NCI-H2171 treated with DMSO at 0.1 percent for 48 hours (cell line): ENCODE data around the gene SEMA6A.

Experiments used
- DNase-seq: peaks from one replicate; lab custom pipeline; 2025; lab: John Stamatoyannopoulos, UW

SEMA6A gene

DNA sequence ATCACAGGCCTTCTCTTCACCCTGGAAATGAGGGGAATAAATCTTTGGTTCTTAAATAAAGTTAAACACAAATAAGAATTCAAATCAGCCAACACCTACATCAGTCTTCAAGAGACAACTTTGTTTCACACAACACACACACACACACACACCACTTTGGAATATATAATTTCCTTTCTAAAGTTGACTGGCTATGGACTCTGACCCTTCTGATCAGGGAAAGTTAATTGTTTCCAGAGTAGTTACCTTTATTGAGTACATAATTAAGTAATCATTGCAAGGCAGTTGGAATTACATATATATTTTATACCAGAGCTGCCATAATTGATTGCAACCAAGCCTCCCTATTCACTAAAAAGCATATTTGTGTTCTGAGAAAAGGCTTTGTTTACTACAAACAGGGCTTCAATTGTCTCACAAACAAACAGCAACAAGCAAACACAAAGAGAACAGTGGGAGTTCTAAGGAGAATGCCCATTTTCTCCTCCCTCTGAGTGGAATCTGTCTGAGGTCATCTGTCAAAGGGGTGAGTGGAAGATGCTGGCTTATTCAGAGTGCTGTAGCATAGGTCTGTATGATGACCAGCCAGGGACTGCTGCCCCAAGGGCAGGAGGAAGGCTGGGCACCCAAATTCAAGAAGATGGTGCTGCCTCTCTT, 136.6 kb downstream of the SEMA6A start:
- no peak for DNase-seq

DNA sequence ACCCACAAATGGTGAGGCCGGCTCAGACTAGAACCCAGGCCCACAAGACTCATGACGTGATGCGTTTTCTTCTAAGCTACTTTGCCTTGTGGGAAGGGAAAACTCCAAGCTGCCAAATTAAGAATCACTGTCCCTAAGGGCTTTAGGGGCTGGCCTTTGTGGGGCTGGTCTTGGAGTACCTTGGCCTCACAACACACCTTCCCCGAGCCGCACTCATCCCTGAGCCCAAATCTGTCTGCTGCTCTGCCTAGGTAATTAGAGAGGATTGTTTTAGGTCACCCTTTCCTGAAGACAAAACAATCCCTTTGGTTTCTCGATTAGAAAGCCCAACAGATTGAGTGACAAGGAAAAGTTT, 137.3 kb downstream of the SEMA6A start:
- no peak for DNase-seq

DNA sequence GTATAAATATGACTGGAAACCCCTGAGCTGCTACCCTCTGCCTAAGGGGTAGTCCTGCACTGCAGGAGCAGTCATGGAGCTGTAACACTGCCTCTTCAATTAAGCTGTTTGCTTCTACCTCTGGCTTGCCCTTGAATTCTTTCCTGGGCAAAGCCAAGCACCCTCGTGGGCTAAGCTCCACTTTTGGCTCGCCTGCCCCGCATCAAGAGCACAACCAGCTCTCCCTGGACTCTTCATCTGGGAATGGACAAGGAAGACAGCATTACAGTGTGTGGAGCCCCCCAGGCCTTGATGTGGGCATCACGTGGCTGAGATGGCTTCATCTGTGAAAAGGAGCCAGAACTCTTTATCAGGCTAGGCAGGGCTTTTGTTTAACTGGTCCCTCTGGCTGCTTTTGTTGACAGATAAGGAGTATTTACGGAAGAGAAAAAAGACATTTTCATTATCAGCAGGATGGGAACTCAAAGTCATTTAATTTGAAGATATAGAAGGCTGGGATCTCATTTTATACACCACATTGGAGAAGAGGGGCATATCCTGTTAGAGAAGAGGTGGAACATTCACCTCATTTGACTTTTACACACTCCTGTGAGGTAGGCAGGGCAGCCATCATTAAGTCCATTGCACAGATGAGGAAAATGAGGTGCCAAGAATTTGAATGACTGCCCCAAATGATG, 137.8 kb downstream of the SEMA6A start:
- no peak for DNase-seq

DNA sequence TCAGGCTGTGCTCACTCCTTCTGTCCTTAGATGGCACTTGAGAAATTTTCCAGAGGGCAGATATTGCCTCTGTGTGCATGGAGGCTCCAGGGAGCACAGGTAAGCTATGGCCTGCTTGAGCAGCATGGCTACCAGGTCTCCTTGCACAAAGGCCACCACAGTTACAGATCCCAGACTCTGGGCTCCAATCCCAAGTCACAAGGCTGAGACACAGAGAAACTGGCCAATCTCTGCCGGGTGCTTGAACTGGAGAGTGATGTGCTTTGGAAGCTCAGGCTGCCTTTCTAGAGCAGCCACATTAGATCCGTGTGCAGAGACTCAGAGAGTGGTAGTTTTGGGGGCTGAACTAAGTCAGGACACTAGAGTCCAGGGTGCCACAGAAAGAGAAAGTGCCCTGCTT, 145.7 kb downstream of the SEMA6A start:
- DNase-seq: no peak

DNA sequence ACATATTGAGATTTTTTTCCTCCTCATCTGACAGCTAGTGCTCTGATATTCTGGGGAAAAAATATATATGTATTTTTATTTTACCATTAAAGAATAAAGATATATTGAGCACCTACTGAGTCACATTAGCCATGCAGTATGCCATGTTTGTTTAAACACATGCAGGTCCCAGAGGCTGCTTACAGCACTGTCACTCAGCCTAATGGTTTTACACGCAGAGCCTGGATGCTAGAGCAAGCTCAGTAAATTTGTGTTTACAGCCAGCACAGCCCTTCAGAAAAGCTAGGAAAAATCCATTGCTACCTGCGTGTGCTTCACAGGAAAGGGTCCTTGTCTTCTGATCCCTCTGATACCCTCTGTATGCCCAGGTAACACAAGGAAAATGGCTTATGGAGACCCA, 146.2 kb downstream of the SEMA6A start:
- no peak for DNase-seq

DNA sequence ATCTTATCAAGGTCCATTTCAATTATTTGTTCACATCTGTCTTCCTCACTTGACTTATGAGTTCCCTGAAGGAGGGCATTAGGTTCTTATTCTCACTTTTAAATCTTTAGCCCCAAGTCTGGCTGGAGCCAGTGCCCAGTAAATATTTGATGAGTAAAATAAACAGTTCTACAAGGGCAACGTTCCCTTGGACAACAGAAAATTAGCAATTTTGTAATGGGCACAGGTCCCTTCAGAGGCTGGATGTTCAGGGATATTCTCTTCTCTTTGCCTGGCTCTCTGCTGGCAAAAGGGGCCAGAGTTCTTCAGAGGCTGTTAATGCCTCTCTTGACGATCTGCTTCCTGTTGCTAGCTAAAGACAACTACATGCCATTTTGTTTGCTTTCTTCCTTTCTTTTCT, 149.7 kb downstream of the SEMA6A start:
- no peak for DNase-seq

DNA sequence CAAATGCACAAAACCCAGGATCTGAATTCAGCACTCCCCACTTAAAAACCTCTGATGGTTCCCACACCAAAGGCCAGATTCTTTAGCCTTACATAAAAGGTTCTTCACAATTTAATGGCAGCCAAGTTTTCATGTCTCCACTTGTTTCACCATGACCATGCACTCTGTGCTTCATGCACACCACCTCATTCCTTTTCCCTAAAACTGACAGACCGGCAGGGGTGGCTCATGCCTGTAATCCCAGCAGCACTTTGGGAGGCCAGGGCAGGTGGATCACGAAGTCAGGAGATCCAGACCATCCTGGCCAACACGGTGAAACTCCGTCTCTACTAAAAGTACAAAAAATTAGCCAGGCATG, 150.4 kb downstream of the SEMA6A start:
- no peak for DNase-seq

DNA sequence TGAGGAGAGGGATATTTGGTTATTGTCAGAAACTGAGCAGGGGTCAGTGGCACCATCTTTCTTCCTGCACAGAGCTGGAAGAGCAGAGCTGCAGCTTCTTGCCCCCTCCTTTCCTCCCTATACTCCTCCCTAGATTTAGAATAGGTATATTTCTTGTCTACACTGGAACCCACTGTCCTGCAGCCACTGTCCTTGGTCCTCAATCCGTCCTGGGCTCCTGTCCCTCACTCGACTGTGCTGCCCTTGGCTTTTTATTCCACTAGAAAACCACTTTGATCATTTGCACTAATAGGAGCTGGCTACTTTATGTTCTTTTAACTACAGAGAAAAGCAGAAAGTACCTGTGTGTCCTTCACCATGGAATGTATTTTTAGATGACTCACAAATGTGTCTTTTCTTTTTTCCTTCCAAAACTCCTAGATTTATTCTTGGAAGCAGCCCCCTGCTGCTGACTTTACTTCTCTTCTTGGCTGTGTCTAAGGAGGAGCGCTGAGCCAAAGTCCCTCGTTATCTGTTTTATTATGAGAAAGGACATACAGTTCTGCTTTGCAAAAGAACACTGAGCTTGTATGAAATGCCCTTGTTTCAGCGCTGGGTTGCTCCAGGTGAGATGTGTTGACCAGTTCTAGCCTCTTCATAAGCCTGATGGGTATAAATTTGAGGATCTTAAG, 150.9 kb downstream of the SEMA6A start:
- DNase-seq: no peak

DNA sequence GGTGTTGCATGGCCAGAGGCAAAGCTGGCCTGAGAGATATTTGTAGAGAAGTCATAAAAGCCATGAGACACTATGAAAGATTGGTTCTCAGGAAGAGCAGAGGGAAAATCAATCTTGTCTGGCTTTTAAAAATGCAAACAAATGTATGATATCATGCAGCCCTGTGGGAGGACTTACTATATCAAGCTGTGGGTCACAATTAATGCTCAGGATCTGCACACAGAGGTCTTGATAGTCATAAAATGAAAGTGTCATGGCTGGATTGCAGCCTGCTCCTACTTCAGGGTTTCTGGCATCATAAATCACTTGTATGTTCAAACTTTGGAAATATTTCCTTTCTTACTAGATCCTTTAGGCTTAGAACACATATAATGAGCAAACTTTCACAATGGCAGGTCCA, 151.5 kb downstream of the SEMA6A start:
- no peak for DNase-seq

DNA sequence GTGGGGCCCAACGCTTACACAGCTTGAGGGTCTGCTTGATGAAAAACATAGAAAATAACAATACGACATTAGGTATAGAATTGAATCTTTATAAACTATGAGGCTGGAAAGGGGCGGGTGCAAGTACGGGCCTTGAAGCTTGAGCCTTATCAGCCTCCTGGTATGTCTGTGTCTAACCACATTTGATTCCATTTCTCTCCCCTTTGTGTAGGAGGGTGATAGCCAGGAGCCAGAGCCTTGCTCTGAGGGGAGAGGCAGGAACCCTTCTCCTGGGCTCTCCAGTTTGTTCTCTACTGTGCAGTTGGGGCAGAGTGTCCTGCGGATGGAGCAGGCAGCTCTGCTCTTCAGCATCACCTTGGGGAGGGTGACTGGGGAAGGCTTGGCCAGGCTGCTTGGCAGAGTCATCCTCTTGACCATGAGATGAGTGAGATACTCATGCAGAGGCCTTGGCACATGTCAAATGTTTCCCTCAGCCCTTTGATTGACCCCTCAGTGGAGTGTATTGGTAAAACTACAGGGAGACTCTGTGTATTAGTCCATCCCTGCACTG, 153.5 kb downstream of the SEMA6A start:
- DNase-seq: no peak

DNA sequence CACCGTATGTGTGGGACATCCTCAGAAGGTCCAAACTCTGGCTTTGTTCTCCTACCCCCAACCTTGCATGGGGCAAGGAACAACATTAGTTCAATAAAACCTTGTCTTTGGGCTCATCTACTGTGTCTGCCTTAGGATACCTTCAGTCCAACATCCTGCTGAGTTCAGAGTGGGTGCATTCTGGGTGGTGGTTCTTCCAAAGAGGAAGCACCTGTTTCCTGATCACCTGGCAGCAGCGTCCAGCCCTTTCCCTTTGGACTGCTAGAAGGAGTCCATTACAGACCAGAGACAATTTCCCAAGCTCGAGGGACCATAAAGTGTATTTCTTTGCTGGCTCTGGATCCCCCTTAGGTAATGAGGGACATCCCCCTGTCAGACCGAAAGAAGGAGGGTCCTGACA, 154.1 kb downstream of the SEMA6A start:
- no peak for DNase-seq

DNA sequence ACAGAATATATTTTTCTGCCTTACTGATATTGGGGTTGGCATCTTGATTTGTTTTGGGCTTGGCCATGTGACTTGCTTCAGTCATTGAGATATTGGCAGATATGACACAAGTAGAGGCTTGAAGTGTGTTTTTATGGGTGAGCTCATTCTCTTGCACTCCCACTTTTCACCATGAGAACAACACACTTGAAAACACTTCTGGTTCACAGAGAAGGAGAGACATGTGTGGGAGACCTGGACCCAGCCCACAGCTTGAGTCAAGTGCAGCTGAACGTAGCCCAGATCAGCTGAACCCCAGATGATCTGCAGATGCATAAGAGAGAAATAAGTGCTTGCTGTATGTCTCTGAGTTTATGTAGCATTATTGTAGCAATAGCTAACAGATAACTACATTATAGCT, 155.4 kb downstream of the SEMA6A start:
- DNase-seq: no peak

DNA sequence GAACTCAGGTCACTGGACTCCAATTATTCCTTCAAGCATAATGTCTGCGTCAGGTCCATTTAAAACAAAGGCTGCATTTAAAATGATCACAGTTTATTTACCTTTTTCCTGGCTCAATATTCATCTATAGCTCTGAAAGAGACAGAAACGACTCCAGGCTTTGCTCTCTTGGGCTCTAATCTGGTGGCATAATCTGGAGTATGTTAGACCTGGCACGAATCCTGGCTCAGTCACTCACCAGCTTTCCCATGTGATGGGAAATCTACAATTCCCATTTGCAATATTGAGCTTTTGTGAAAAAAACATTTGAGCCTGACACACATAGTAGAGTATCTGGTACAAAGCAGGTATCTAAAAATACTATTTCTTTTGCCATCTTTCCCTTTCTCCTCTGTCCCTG, 155.8 kb downstream of the SEMA6A start:
- DNase-seq: no peak

DNA sequence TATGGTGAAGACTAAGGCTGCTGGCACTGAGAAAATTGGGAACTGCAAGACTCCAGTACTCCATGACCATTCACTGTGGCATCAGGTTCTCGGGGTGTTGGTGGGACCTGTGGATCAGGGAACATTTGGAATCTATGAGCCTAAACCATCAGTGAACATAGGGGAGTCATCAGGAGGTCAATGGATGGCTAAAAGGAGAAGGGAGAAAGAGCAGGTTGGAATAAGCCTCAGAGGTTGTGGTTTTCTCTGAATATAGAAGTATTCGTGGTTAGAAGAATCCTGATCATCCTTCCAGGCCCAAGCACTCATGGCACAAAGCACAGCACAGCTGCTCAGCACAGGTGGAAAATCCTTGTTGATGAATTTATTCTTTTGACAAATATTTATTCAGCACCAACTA, 156.6 kb downstream of the SEMA6A start:
- no peak for DNase-seq

DNA sequence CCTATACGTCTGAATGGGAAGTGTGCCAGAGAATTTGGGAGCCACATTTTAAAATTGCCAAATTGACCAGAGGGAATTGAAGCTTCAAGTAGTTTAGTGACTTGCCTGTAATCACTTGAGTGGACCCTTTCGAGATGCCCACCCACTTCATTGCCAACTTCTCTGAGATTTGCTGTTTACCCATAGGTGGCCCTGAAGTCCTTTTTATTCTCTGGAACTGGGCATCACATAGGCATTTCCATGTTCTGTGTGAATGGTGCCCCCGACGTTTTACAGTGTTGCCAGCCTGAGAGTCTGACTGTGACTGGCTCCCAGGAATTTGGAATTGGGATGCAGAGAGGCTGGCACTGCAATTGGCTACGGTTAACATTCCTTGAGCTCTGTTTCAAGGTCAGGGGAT, 158.6 kb downstream of the SEMA6A start:
- DNase-seq: no peak

DNA sequence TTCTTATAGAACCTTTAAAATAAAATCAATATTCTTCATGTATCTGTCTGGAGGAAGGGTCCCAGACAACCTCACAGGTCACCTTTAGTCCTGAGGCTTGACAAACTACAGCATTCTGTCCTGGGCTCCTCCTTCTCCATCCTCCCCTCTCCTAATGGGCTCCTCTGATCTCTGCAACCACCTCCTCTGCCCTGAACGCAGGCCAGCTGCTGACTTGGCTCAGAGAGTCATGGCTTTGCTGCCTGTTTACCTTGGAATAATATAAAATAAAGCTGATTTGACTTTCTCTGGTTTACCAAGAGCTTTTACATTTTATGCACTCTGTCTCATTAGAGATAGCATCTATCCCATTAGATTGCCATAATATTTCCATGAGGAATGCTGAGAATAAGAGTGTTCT, 159.4 kb downstream of the SEMA6A start:
- DNase-seq: no peak

DNA sequence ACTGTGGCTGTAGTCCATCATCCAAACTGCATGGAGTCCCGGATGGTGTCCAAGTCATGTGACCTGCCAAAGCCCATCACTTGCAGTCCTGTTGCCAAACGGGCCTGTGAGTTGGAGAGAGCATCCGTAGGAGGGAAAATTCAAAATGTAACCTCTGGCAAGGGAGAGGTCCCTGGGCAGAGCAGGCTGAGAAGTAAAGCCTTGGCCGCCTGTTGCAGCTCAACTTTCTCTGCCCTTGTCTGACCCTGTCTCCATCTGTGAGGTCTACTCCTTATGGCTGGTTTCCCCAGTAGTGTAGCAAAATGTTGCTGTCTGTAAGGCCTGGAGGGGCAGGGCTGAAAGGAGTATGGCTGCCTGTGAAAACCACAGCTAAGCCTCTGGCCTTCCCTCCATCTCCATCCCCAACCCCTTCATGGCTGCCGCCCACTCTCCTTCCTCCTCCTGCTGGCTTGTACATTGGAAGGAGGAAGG, 163.5 kb downstream of the SEMA6A start:
- DNase-seq: no peak

DNA sequence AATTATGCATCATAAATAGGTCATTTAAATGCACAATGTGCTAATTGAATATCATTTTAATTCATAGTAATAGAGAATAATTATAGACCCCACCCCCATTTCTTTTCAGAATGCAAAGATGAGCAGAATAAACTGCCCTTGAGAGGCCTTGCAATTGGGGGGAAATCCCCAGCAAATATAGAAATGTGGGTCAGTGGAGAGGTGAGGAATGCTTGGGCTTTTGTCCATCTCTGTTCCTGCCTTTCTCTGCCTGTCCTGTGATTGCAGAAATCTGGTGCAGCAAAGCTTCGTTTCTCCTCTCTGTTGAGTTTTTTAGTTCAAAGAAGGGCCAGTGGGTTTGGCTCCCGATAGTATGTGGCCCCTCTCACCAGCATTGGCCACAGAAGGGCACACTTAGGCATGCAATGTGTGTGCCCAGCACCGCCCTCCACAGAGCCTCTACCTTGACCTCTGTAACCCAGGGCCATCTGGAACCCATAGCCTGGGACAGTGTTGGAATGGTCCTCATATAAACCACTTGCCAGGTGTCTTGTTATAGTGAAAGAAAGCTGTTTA, 164.2 kb downstream of the SEMA6A start:
- DNase-seq: no peak

DNA sequence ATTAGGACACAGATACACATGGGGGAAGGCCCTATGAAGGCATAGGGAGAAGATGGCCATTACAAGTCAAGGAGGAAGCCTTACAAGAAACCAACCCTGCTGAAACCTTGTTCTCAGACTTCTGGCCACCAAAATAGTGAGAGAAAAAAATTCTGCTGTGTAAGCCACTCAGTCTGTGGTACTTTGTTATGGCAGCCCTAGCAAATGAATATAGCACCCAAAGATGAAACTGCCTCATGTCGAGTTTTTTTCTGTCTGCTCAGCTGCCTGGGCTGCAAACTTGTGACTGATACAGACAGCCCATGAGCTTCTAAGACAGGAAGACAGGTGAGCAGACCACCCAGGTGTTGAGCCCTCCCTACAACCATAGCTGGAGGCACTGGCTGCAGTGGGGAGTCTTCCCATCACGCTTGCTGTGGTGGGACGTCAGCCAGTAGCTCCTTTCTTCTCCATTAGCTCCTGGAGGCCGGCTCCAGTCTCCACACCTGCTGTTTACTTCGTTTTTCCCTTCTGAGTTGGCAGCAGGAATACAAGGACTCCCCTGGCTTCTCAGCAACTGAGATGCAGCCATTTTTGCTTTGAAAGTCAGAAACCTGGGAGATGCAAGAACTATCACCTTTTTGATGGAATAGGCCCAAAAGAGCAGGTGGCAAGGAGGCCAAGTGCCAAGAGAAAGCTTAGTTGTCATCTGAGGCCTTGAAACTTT, 164.9 kb downstream of the SEMA6A start:
- peak; percentile 14 for DNase-seq

DNA sequence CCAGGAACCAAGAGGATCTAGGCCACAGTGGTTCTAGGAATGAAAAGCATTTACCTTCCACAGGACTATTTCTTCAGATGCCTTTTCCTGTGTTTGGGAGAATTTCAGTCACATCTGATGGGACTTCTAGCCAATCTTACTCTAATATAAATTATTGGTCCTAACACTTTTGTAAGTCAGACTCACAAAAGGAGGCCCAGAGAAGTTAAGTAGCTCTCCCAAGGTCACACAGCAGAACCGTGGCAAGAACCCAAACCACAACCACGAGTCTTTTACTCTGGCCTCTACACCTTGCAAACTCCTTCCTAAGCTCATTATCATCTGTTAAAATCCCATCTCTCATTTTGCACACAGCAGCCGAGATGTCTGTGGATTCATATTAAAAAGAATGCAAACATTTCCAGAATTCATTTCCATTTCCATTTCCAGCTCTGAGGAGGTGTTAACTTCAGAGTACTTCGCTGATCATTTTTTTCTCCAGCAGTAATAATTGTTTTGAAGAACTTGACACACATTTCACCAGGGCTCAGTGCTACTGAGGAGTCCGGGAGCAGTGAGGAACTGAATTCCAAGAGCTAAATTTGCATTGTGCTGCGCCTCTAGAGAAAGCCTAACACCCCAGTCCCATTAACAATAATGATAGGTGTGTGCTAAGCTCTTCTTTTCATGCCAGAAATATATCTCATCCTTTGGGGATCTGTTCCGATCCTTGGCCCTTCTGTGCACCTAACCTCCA, 168.1 kb downstream of the SEMA6A start:
- no peak for DNase-seq

DNA sequence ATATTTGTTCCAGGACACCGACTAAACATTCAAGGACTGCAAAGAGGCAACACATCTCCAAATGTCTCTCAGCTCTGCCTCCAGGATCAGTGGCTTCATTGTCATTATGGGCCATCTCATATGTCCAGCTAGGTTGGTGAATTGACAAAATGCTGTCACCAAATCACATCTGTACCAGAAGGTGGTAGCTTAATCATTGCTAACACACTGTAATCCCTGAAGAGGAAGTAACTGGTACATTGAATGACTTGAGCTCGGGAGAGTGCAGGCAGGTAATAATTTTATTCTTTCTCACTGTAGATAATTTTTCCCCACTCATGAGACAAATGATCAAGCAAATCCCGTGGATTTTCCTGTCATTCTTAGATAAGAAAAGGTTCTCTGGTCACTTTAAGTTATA, 169.8 kb downstream of the SEMA6A start:
- DNase-seq: no peak

DNA sequence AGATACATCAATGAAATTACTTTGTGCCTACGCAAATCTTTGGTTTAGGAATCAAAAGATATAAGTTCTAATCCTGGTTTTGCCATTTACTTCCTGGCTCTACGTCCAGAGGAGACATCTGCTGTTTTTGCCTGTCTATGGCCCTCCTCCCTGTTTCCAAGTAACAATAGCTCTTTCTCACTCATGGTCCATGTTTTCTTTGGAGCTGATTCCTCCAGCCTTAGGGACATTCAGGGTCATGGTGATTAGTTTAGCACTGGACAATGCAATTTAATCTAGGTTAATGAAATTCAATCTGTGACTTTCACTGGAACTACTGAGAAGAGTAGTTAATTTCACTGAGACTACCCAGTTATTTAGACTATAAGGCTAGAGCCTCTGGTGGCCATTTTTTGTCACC, 170.6 kb downstream of the SEMA6A start:
- DNase-seq: no peak
